Psoas muscle (tissue), 8 donors: ENCODE data around the gene CYTH4. TPM values are rescaled to one million over a fixed set of nuclear protein-coding genes. Genes with fewer than 3 reads are reported as not detected.

Experiments used
- ATAC-seq, 4 donors: fragments of 200-7000 bp; cut with Tn5 transposase; one replicate each; pipeline ENCODE4 v1.9.1; 2020; ENCODE audit warnings: moderate library complexity in 3 of 4, mild to moderate bottlenecking in 2 of 4
- DNase-seq, 2 donors: peaks; one replicate each; pipeline ENCODE4 v3.0.0-alpha.2; 2020
- H3K27ac ChIP-seq: fragments of 200-600 bp; one replicate; pipeline ENCODE4 v1.8.0; 2022
- H3K27me3 ChIP-seq, 3 donors: fragments of 200-600 bp in 1 of 3; one replicate each; pipeline versions ENCODE4 v1.6.1 to v1.8.0; 2013 to 2022; ENCODE audit warnings: low read length in 2 of 3, mild to moderate bottlenecking in 2 of 3, moderate library complexity in 1 of 3; ENCODE audit not compliant: insufficient read depth in 3 of 3
- H3K36me3 ChIP-seq, 2 donors: fragments of 200-600 bp in 1 of 2; one replicate each; pipeline versions ENCODE4 v1.6.1 to v1.8.0; 2013 to 2022; ENCODE audit warnings: low read depth in 1 of 2, mild to moderate bottlenecking in 1 of 2, moderate library complexity in 1 of 2; ENCODE audit not compliant: insufficient read depth in 1 of 2
- H3K4me1 ChIP-seq: fragments of 200-600 bp; one replicate; pipeline ENCODE4 v1.8.0; 2022
- H3K4me3 ChIP-seq: fragments of 200-600 bp; one replicate; pipeline ENCODE4 v1.8.0; 2022; ENCODE audit warnings: mild to moderate bottlenecking
- H3K9me3 ChIP-seq: fragments of 200-600 bp; one replicate; pipeline ENCODE4 v1.8.0; 2022
- CTCF ChIP-seq: fragments of 200-600 bp; IDR thresholded peaks from one replicate; pipeline ENCODE4 v1.8.0; 2022; ENCODE audit warnings: antibody characterized with exemption
- WGBS, 3 donors: extraction: QIAGEN DNeasy Blood & Tissue Kit; methylation state at CpG; one replicate each; pipeline versions ENCODE4 v1.1.6 to v1.1.7; 2013; 5-methylcytosine and 5-hydroxymethylcytosine counted together
- intact Hi-C, 2 donors: fragments of 100-400 bp; cut with DNase I; formaldehyde crosslinking; loops; one replicate each; pipeline versions ENCODE4 v1.11.0 to v1.14.2; 2022
- polyA plus RNA-seq, 3 donors: library from polyadenylated mRNA; stranded (reverse); fragments of 200-250 nt; gene quantifications; one replicate each; pipeline ENCODE4 v1.2.3, GENCODE V29; 2013
- total RNA-seq, 4 donors: library from RNA; stranded (reverse); fragmentation: NEBNext Ultra II Directional in 2 of 4; extraction: Animal tissue kit (Norgen Biotek cat#: 25700) in 2 of 4; gene quantifications; one replicate each; pipeline versions ENCODE4 v1.2.1 to v1.2.4, GENCODE V29; 2021 to 2023
- donor health status: healthy with polysubstance abuse.
- donor health status: DM: no; HTN: no; CAD: no; lungs with moderate emphysema.
- donor health status: Bipolar disorder and iron deficiency.
- donor health status: healthy.
- donor health status: DM: yes; HTN: yes; CAD: no.
- donor health status: DM: no; HTN: no; CAD: no.
- donor health status: DM: no; HTN: no; CAD: no.
- donor health status: DM: yes; HTN: yes; CAD: no.

The CYTH4 gene
- total and polyA plus RNA-seq, 7 donors: 0.63 to 8.5 (median 3.0) TPM

GRCh38 chr22:37334859-37335805, 52.8 kb downstream of the CYTH4 start:
- no peaks in the 10 kb centered on the region for H3K9me3 ChIP-seq
- 3 to 6% (median 5%) methylated on average over 30 to 50 of the region's 50 CpGs for WGBS, 3 donors
- DNase-seq (no peak), ATAC-seq (no peak)
- no peak overlapping the region for H3K4me3 ChIP-seq
- no peak overlapping the region for H3K27ac ChIP-seq
- intact Hi-C loops: no loop called here
- no peak for TF ChIP-seq CTCF
- H3K4me1 ChIP-seq: no peaks in the 10 kb centered on the region
- H3K27me3 ChIP-seq: peaks cover 0 to 88% (median 37%) of the 10 kb centered on the region in 3 donors
- H3K36me3 ChIP-seq: no peaks in the 10 kb centered on the region

GRCh38 chr22:37335806-37336199, 53.5 kb downstream of the CYTH4 start:
- intact Hi-C loops: no loop called here
- 24 to 27% (median 25%) methylated on average over 7 of the region's 7 CpGs for WGBS, 3 donors
- no peak for DNase-seq
- Histone ChIP-seq H3K4me3 (no peak overlapping the region), H3K36me3 (no peaks in the 10 kb centered on the region), H3K27ac (no peak overlapping the region), H3K27me3 (peaks cover 0 to 81% (median 36%) of the 10 kb centered on the region in 3 donors), H3K4me1 (no peaks in the 10 kb centered on the region), H3K9me3 (no peaks in the 10 kb centered on the region)
- TF ChIP-seq CTCF: no peak
- ATAC-seq: no peak

- H3K36me3 ChIP-seq: no peaks in the 10 kb centered on the region
- no peak for TF ChIP-seq CTCF
- H3K27me3 ChIP-seq: peaks cover 0 to 77% (median 35%) of the 10 kb centered on the region in 3 donors
- 64 to 76% (median 70%) methylated on average over 8 of the region's 8 CpGs for WGBS, 3 donors
- H3K9me3 ChIP-seq: no peaks in the 10 kb centered on the region
- no peak overlapping the region for H3K4me3 ChIP-seq
- ATAC-seq (no peak), DNase-seq (no peak)
- no peak overlapping the region for H3K27ac ChIP-seq
- intact Hi-C loops: no loop called here
- H3K4me1 ChIP-seq: no peaks in the 10 kb centered on the region
These were observed 54.3 kb downstream of the CYTH4 start for GRCh38 chr22:37336579-37336978.

- Histone ChIP-seq H3K27me3 (peaks cover 0 to 75% (median 32%) of the 10 kb centered on the region in 3 donors), H3K4me1 (no peaks in the 10 kb centered on the region), H3K9me3 (no peaks in the 10 kb centered on the region), H3K36me3 (no peaks in the 10 kb centered on the region), H3K4me3 (no peak overlapping the region), H3K27ac (no peak overlapping the region)
- 47 to 70% (median 51%) methylated on average over 8 of the region's 8 CpGs for WGBS, 3 donors
- no peak for ATAC-seq
- no peak for DNase-seq
- no peak for TF ChIP-seq CTCF
- intact Hi-C loops: no loop called here
These were observed 55.1 kb downstream of the CYTH4 start for GRCh38 chr22:37337204-37337943.
